Thyroid gland (tissue), 4 donors: ENCODE results near the gene TNFSF11.

ENCODE experiments used
- CTCF ChIP-seq, 6 experiments: fragments of 200-600 bp in 3 of 6; fragments of 450-650 bp in 3 of 6; sonication (generic) in 3 of 6; IDR thresholded peaks; one replicate each; pipeline ENCODE4 v1.5.1; 2016 to 2019; ENCODE audit warnings: antibody characterized with exemption in 6 of 6, mild to moderate bottlenecking in 2 of 6, inconsistent platforms in 1 of 6, moderate library complexity in 1 of 6
- POLR2A ChIP-seq, 2 donors: fragments of 450-650 bp; IDR thresholded peaks; one replicate each; pipeline ENCODE4 v1.6.1; 2017; ENCODE audit warnings: antibody characterized with exemption in 2 of 2, mild to moderate bottlenecking in 2 of 2, moderate library complexity in 1 of 2

DNA sequence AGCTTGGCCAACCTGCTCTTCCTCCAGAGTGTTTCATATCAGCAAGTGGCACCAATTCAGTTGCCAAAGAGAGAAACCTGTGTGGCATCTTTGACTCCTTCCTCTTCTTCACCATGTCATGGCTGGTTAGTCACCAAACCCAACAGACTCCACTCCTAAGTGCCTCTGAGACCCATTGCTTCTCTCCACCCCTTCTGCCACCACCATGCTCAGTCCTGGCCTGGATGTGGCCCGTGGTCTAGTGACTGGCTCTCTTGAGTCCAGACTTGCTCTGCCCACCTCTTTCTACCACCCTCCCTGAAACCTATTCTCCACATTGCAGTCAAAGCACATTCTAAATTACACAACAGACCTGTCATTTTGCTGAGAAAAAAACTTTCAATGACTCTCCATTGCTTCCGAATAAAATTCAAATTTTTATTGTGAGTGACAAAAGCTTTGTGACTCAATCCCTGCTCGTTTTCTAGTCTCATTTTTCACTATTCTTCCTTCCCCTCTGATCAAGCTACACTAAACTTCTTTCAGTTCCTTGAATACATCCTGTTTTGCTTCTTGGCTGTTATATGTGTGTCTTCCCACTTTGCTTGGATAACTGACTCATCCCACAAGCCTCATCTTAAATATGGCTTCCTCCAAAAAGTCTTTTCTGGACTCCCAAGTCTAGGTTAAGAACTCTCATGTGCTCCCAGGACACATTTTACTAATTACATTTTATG is 12.0 kb upstream of the TNFSF11 start:
- TF ChIP-seq CTCF (IDR thresholded peaks at IDR 0.05) (no peak), POLR2A (IDR thresholded peaks at IDR 0.05) (no peak)
